GM21723 (cell line): ENCODE results near the gene MAN1C1.
"Not testable (repeated sequence)": the region's sequence is repeated elsewhere in the genome, so short reads cannot be mapped to it uniquely, and the experiment has no call there.

Experiments
- ATAC-seq: cut with Tn5 transposase; IDR thresholded peaks from one replicate; pipeline ENCODE4 v1.9.1; 2021; ENCODE audit warnings: mild to moderate bottlenecking, moderate library complexity; ENCODE audit not compliant: unreplicated experiment

The MAN1C1 gene

GRCh38 chr1:25631750-25632485 lies 15.3 kb downstream of the MAN1C1 start:
- no peak for ATAC-seq

- ATAC-seq = no peak
Observed at GRCh38 chr1:25634066-25634465, 17.5 kb downstream of the MAN1C1 start.

GRCh38 chr1:25634896-25635295 lies 18.3 kb downstream of the MAN1C1 start:
- no peak for ATAC-seq

- not testable (repeated sequence) for ATAC-seq
Observed at GRCh38 chr1:25636141-25636540, 19.6 kb downstream of the MAN1C1 start.

GRCh38 chr1:25640646-25641328 lies 24.2 kb downstream of the MAN1C1 start:
- ATAC-seq = no peak

- ATAC-seq = no peak
Observed at GRCh38 chr1:25641329-25641725, 24.7 kb downstream of the MAN1C1 start.

- ATAC-seq = no peak
Observed at GRCh38 chr1:25641931-25642573, 25.5 kb downstream of the MAN1C1 start.

GRCh38 chr1:25642574-25643108 lies 26.1 kb downstream of the MAN1C1 start:
- ATAC-seq = peak; percentile 56

- ATAC-seq = no peak
Observed at GRCh38 chr1:25643929-25644328, 27.3 kb downstream of the MAN1C1 start.

GRCh38 chr1:25644962-25645361 lies 28.4 kb downstream of the MAN1C1 start:
- ATAC-seq = no peak

GRCh38 chr1:25645637-25646400 lies 29.2 kb downstream of the MAN1C1 start:
- no peak for ATAC-seq

- ATAC-seq = no peak
Observed at GRCh38 chr1:25647106-25647505, 30.5 kb downstream of the MAN1C1 start.

GRCh38 chr1:25647863-25648262 lies 31.3 kb downstream of the MAN1C1 start:
- no peak for ATAC-seq

GRCh38 chr1:25648681-25649440 lies 32.3 kb downstream of the MAN1C1 start:
- ATAC-seq = no peak

- ATAC-seq = no peak
Observed at GRCh38 chr1:25649505-25650288, 33.1 kb downstream of the MAN1C1 start.

GRCh38 chr1:25650289-25650576 lies 33.6 kb downstream of the MAN1C1 start:
- no peak for ATAC-seq

- no peak for ATAC-seq
Observed at GRCh38 chr1:25651036-25651640, 34.5 kb downstream of the MAN1C1 start.

- no peak for ATAC-seq
Observed at GRCh38 chr1:25651824-25652741, 35.5 kb downstream of the MAN1C1 start.
